ENCODE measurements around the gene UBE2M.
A peak's percentile ranks its signal among the peaks of the same experiment; 100 is the strongest.

The UBE2M gene

DNA sequence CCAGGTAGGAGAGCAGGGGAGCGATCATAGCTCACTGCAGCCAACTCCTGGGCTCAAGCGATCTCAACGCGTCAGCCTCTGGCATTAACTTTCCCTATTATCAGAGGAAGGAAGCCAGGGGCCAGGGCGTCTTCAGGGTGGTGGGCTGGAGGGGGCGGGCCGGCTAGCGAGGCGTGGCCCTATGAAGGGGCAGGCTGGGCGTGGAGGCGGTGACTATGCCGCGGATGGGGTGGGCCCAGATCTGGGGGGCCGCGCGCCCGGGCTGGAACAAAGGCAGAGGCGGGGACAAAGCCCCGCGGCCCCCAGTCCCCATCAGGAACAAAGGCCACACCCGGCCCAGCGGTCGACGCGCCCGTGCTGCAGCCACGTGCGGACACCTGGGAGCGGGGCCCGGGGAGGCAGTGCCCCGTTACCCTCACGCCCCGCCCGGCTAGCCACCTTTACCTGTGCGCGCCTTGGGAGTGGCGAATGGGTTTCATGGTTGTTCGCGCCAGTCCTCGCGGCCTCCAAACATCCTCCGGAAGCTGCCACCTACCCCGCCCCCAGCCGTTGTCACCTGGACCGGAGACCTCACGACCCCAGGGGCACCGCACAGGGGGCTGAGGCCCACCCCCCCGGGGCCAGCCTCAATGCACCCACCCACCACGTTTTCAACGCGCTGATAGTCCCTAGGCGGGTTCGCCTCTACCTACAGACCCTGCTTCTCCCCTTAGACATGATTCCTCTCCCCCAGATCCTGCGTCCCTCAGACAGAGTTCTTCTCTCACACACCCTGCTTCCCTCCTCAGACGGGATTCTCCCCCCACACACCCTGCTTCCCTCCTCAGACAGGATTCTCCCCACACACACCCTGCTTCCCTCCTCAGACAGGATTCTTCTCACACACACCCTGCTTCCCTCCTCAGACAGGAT is 19.9 kb downstream of the UBE2M start:
- DNase-seq = peak; percentile 55 to 60

DNA sequence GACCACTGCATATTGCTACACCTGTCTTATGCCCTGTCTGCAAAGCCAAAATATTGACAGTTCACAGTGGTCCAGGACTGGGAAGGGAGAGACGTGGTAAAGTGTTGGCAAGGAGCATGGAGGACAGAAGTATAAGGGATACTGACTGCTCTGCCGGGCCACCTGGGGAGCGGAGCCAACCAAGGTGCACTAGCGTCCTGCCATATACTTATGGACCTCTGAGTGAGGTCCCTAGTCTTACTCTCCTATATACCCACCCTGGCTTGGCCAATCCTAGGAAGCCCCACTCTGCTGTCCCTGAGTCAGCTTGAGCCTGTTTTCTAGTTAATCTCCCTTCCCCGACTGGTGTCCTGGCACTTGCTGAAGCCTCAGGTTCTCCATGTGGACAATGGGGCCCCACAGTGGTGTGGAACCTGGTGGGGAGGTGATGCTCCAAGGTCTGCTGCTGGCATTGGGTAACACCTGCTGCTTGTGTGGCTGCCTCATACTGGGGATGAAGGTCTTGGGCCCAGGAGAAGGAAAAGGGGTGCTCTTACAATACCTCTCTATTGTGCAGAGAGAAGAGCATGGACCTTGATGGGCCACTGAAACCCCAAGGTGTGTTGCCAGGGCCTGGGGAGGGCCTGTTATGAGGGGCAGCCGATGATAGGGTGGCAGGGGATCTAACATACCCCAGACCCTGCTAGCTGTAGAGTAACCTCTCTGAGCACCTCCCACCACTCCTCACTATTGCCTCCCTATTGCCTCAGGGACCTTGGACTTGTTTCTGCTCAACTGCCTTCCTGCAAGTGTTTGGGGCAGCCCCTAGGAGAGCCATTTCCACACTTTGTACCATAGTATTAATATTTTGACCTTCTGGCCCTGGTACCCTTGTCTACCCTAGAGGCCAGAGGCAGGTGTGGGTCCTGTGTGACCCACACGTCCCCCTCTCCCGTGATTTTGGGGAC is 21.3 kb downstream of the UBE2M start:
- no peak for DNase-seq

DNA sequence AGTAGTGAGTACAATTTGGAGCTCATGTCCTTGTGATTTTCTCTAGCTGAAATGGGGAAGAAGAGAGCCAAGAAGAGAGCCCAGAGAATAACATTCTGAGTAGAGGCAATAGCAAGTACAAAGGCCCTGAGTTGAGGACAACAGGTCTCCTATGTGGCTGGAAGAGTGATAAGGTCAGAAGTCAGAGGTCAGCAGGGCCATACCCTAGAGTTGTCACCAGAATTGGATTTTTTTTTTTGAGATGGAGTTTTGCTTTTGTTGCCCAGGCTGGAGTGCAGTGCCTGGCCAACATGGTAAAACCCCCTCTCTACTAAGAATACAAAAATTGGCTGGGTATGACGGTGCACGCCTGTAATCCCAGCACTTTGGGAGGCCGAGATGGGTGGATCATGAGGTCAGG is 22.6 kb downstream of the UBE2M start:
- no peak for DNase-seq

DNA sequence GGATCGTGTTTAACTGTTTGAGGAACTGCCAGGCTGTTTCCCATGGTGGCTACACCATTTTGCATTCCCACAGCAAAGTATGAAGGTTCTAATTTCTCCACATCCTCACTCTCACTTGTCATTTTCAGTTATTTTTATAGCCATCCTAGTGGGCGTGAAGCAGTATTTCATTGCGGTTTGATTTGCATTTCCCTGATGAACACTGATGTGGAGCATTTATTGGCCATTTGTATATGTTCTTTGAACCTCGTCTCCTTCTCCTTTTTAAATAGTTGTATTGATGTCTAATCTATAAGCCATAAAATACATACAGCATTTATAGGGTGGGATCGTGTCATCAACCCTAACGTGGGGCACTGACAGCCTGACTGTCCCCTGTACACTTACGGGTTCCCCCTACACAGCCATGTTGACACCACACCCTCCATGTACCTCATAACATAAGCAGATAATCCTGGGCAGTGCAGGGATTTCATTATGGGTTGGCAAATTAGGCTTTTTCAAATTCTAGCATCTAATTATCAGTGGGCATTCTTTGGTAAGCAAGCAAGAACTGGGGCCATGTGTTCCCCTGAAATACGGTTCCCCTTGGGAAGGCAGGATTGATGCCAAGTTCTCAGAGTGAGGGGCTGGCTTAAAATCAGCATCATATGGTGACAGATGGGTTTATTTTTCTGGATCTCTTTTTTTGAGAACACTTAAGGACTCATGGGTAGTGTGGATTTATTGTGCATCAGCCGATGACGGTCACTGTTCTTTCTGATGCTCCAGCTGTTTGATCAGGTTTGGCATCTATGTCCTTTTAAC is 27.2 kb downstream of the UBE2M start:
- DNase-seq = no peak

DNA sequence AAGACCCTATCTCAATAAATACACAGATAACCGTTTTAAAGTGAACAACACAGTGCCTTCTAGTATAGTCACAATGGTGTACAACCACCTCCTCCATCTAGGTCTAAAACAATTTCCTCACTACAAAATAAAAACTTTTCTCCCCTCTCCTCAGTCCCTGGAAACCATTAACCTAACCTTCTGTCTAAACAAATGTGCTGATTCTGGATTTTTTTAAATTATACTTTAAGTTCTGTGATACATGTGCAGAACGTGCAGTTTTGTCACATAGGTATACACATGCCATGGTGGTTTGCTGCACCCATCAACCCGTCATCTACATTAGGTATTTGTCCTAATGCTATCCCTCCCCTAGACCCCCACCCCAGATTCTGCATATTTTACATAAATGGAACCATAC is 29.0 kb downstream of the UBE2M start:
- DNase-seq = no peak

DNA sequence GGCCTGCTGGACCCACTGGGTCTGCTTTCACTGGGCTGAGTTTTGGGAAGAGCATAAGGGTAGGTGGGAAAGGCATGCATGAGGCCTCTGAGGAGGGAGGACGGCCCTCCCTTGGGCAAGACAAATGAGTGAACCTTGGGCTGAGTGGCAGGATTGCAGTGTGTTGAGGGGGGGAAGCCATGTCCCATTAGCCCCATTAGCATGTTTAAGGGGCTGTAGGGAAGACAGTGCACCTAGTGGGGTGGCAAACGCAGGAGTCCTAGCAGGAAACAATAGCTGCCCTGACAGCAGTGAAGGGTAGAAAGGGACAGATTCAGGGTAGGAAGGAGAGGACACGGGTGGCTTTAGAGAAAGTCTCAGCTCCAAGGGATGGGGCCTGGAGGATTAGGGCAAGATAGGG is 35.7 kb downstream of the UBE2M start:
- DNase-seq = no peak

DNA sequence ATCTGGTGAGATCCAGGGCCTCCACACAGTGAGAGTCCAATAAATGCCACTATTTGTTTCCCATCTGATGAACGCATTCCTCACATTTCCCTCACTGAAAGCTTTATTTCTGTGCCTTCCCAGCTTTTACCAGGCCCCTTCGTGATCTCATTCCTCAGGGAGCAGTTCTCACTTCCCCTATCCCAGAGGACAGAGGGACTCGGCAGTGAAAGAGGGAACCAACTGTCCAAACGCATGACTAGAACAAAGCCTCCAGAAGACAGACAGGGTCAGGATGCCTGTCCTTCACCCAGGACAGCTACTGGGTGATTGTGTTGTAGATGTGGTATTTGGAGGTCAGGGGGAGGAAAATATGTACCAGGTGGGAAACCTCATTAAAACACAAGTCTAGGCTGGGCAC is 36.8 kb downstream of the UBE2M start:
- no peak for DNase-seq

DNA sequence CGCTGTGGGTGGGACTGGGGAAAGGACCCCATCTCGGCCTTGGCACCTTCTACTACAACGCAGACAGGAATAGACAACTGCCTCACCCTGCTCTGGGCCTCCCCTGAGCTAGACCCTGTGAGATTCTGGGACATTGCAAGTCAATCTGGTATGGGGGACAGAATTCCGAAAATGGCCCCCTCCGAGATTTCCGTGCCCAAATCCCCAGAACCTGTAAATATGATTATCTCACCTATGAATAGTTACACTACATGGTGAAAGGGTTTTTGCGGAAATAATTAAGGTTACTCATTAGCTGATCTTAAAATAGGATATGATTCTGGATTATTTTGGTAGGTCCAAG is 38.2 kb downstream of the UBE2M start:
- DNase-seq = no peak

DNA sequence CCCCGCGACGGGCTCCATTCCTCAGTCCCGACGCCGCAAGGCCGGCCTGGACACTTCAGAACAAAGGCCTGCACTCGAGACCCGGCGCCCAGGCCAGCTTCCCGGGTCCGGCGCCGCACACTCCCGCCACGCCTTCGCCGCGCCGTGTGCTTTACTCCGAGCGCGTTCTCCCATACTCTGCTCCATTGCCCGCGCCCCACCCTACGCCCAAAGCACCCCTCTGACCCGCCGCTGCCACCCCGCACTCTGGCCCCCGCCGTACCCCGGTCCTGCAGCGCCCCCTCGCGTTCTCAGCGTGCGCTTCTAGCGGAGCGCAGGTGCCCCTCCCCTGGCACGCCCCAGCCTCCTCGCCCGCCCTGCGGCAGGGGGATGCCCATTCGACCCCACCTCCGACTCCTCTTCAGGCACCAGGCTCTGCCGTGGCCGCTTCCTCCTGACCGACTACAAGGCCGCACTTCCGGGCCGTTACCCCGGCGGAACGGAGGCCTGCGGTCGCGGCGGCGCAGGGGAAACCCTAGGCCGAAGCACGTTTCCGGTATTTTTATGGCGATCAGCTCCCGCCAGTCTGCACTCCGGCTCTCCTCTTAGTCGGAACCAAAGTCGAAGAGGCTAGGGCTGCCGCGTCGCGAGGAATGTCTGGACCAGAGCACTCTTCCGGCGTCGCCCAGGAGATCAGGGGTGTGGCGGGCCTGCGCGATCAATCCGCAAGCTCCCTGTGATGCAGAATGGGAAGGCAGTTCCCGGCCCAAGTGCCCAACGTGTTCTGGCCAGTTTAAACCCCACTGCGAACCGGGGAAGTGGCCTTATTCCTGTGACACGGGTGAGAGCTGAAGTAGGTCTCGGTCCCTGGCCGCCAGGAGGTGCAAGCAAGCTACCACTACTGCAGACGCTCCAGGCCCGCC is 38.8 kb downstream of the UBE2M start, which contains the start of gene ZBTB45:
Gene ZBTB45, minus strand, starts transcription at position 456 of the 902 bp plus-strand sequence. CDS start 2,137 bp downstream, outside the sequence.
- DNase-seq = peak; percentile 89 to 94

DNA sequence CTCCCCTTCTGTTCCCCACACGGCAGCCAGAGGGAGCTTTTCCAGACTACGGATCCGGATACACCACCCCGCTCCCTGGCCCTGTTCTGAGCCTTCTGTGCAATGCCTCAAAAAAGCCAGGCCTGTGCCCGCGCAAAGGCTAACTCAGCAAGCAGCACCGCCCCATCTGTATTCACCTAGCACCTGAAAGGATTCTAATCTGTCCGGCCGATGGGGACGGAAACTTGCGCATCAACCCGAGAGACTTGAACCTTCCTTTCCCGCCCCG is 39.4 kb downstream of the UBE2M start:
- peak; percentile 64 to 70 for DNase-seq

DNA sequence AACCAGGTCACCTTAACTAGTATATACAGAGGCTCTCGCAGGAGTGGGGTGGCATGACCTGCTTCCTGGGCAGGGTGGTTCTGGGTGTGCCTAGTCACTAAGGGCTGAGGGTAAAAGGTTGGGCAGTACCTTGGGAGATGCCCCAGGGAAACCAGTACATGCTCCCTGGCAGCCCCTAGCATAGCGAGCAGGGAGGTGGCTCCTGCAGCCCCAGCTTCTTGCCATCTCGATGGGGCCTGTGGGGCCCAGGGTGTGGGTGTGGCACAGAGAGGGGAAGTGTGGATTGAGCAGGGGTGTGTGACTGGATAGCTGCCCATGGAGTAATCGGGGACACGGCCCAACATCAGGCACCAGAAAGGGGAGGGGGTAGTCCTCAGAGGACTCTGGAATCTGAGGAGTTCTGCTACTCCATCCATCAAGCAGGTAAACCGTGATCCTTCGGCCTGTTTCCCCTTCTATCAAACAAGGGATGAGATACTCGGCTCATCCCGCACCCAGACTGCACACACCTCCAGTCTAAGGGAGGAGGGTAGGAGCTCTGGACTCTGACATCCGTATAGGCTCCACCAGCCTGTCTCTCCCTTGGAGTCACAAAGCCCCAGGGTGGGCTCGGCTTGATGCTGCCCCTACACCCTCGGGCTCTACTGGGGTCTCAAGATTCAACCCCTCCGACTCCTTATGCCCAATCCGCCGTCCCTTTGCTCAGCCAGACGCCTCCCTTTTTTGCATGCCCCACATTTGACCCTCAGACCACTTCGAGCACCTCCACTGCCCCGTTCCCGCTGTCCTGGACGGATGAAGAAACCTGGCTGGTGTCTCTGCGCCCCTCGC is 39.9 kb downstream of the UBE2M start:
- DNase-seq = peak in 1 of 2 experiments; percentile 38

DNA sequence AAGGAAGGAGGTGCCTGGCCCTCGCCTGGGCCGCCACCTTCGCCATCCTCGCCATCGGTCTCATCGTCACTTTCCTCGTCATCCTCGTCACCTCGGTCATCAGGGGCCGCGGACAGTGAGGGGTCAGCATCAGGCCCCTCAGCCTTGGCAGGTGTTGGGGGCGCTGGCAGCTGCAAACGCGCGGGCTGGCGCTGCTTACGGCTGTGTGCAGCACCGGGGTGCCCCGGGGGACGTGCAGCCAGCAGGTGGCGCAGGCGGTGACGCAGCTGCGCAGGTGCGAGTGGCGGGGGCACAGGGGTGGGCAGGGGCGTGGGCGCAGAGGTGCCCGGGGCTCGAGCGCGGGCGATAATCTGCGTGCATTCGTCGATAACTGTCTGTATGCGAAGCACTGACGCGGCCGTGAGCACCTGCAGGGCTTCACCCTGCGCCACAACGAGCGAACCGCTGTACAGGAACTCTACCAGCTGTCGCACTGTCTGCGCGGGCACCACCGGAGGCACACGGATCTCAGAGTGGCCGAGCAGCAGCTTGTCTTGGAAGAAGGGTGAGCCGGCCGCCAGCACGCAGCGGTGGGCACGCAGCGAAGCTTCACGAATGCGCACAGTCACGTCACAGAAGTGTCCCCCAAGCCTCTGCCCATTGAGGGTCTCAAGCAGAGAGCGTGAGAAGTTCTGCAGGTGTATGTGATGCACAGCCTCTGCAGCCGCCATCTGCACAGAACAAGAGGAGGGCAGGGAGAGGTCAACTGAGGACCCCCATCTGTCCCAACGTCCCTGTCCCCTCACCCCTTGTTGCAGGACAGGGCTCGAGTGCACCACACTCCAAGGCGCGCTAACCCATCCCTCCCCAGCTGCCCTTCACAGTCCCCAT is 41.2 kb downstream of the UBE2M start:
- DNase-seq = no peak

DNA sequence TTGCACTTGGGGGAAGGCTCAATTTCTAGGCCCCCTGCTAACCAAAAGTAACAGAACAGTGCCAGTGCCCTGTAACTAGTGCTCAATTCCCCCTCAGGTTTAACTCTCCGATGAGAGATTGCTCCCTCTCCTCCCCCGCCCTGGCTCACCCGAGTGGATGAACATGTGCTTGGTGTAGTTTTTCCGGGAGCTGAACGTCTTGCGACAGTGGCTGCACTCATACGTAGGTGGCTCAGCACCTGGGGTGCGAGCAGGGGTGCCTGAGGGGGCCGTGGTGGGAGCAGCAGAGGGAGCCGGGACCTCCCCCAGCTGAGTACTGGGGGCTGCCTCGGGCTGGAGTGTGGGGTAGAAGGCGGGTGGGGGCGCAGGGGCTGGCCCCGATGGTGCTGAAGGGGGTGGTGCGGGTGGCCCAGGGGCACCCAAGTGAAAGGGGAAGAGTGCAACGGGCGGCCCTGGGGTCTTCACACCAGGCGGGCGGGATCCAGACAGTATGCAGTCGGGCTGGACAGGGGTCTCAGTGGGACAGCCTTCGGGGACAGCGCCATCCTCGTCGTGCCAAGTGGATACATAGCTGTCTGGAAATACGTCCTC is 42.1 kb downstream of the UBE2M start:
- DNase-seq = no peak

DNA sequence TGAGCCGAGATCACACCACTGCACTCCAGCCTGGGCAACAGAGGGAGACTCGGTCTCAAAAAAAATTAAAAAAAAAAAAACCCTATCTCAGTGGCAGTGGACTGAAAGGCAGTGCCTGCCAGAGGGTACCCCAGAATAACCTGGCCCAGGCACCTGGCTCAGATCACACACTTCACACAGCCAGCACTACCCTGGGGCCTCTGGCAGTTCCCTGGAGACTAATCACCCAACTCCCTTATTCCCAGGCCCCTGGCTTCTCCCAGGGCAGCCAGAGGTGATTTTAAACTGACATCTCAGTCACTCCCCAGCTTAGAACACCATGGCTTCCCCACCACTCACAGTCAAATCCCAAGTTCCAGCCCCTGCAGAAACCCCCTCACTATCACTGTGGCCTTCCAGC is 43.2 kb downstream of the UBE2M start:
- DNase-seq = no peak

DNA sequence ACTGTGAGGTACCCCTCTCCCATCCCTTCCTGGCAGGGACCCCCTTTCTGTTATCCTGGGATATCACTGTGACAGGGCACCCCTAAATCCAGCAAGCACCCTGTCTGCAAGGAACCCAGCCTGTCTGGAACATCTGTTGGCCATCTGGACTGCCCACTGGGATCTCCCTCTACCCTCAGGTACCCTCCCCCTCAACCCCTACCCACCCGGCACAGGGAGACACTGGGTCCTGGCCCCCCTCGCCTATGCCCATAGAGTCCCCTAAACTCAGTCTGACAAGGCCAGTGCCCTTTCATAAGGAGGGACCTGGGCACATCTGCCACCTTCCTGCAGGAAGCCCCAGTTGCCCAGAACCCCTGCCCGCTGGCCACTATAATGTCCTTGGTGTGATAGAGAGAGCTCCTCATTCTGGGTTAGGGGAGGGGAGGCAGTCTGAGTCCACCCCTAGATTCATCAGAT is 43.8 kb downstream of the UBE2M start:
- DNase-seq = no peak

DNA sequence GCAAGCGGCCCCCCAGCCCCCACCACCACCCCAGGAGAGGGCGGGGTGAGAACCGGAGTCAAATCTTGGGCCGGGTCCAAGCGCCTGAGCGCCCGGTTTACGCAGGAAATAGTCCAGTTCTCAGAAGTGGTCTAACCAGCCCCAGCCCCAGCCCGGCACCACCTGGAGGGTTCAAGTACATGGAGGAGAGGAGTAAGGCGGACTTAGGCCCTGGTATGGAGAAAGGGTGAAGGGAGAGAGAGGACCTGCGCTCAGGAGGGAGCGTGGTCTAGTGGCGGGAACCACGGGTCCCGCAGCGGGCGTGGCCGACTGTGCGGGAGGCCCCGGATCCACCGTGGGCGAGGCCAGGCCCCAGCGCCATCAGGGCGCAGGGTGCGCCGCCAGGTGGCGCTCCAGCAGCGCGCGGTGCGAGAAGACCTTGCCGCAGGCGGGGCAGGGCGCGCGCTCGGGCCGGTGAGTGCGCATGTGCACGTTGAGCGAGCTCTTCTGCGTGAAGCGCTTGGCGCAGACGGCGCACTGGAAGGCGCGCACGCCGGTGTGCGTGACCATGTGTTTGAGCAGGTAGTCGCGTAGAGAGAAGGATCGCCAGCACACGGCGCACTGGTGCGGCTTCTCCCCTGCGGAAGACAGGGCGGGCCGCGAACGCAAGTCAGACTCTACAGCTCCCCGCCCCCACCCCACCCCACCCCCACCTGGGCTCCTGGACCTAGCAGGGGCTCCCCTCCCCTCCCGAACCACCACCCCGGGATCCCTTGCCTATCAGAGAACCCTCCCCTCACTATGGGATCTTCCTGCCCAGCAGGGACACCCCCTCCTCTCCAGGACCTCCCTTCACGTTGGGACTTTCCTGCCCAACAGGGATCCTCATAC is 44.5 kb downstream of the UBE2M start:
- DNase-seq = peak; percentile 96 to 97

DNA sequence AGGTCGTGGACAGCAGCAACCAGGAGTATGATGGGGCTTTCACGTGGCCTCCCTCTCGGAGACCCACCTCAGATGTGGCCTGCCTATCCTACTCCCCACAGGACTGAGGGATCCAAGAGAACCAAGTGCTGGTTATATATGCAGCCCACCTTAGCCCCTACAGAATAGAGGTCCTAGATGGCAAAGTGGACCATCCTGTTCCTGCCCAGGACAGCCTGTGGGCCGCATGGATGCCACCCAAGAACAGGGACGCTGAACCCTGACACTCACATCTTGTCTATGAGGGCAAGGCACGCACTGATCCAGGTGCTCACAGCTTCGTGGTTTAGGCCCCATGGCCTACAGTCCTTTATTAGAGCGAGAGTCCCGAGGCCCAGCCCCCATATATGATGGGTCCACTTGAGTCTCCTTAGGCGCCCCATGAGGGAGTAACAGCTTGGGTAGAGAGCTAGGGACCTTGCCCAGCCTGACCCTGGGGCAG is 45.2 kb downstream of the UBE2M start:
- DNase-seq = peak in 1 of 2 experiments; percentile 23
